ENCODE measurements around the gene FANCC.

GRCh38 chr9:95077053-95077765 is 240.3 kb downstream of the FANCC start:
- no peak for TF ChIP-seq CTCF (IDR thresholded peaks at IDR 0.05; ENCODE audit: poor library complexity)
- TF ChIP-seq EZH2phosphoT487 (IDR thresholded peaks at IDR 0.05; ENCODE audit: low read depth, severe bottlenecking, unreplicated experiment) = no peak
